ENCODE measurements around the gene CFL1. TPM values are rescaled to one million over a fixed set of nuclear protein-coding genes. Genes with fewer than 3 reads are reported as not detected.
"Not testable (repeated sequence)": the region's sequence is repeated elsewhere in the genome, so short reads cannot be mapped to it uniquely, and the experiment has no call there.

The CFL1 gene
- total RNA-seq, 4 donors from 2014 or later, result 1,308 to 1,852 (median 1,703) TPM

- Histone ChIP-seq H3K4me1 (peaks cover 33 to 58% (median 46%) of the 10 kb centered on the region in 4 donors), H3K27ac (peak overlapping the region; percentile 95 to 99 (median 97)), H3K4me3 (peak overlapping the region in 2 of 4 donors; percentile 16 to 25), H3K9me3 (no peaks in the 10 kb centered on the region), H3K36me3 (no peaks in the 10 kb centered on the region), H3K27me3 (peaks cover 11% of the 10 kb centered on the region)
- intact Hi-C loops (cut with DNase I; ENCODE audit: low total_unique reads), result no loop called here
- WGBS, 2 donors (ENCODE audit: low coverage in 1 of 2), result 56 to 86% methylated on average over 2 to 16 of the region's 16 CpGs
- in situ Hi-C loops (cut with MboI; ENCODE audit: low pct_ligation_motif_present in 1 of 4, low pct_unique_long_range_greater_than_20kb in 1 of 4, low sequenced_read_pairs in 3 of 4), result loop anchor here in 2 of 4 donors (25.0 kb wide), 1 partner anchor 93 kb away; no protein-coding TSS in a partner anchor
- TF ChIP-seq POLR2A (IDR thresholded peaks at IDR 0.05) (no peak), POLR2AphosphoS5 (IDR thresholded peaks at IDR 0.05) (no peak), EP300 (IDR thresholded peaks at IDR 0.05; ENCODE audit: low read depth) (no peak), CTCF (IDR thresholded peaks at IDR 0.05) (no peak)
- DNase-seq, result no peak
Measured at GRCh38 chr11:65894034-65894591, 36.1 kb upstream of the CFL1 start.

- Histone ChIP-seq H3K4me3 (peak overlapping the region in 1 of 4 donors; percentile 25), H3K4me1 (peaks cover 34 to 59% (median 50%) of the 10 kb centered on the region in 4 donors), H3K27me3 (no peaks in the 10 kb centered on the region), H3K27ac (peak overlapping the region; percentile 95 to 99 (median 97)), H3K36me3 (no peaks in the 10 kb centered on the region), H3K9me3 (no peaks in the 10 kb centered on the region)
- TF ChIP-seq POLR2AphosphoS5 (IDR thresholded peaks at IDR 0.05) (no peak), EP300 (IDR thresholded peaks at IDR 0.05; ENCODE audit: low read depth) (no peak), POLR2A (IDR thresholded peaks at IDR 0.05) (no peak), CTCF (IDR thresholded peaks at IDR 0.05) (no peak)
- in situ Hi-C loops (cut with MboI; ENCODE audit: low pct_ligation_motif_present in 1 of 4, low pct_unique_long_range_greater_than_20kb in 1 of 4, low sequenced_read_pairs in 3 of 4), result loop anchor here in 2 of 4 donors (25.0 kb wide), 1 partner anchor 95 kb away; no protein-coding TSS in a partner anchor
- intact Hi-C loops (cut with DNase I; ENCODE audit: low total_unique reads), result no loop called here
- no peak for DNase-seq
- WGBS, 2 donors (ENCODE audit: low coverage in 1 of 2), result 76 to 80% methylated on average over 3 to 10 of the region's 10 CpGs
Measured at GRCh38 chr11:65892661-65893317, 34.8 kb upstream of the CFL1 start.

GRCh38 chr11:65892137-65892540 lies 34.2 kb upstream of the CFL1 start:
- H3K27me3 ChIP-seq; H3K36me3 ChIP-seq; intact Hi-C loops (cut with DNase I; ENCODE audit: low total_unique reads); H3K9me3 ChIP-seq: not testable (repeated sequence)
- Histone ChIP-seq H3K27ac (peak overlapping the region; percentile 95 to 99 (median 97)), H3K4me1 (peaks cover 39 to 66% (median 57%) of the 10 kb centered on the region in 4 donors), H3K4me3 (peak overlapping the region in 2 of 4 donors; percentile 65 to 79)
- in situ Hi-C loops (cut with MboI; ENCODE audit: low pct_ligation_motif_present in 1 of 4, low pct_unique_long_range_greater_than_20kb in 1 of 4, low sequenced_read_pairs in 3 of 4), result loop anchor here in 2 of 4 donors (25.0 kb wide), 1 partner anchor 95 kb away; no protein-coding TSS in a partner anchor
- peak; percentile 8 for DNase-seq
- 70% methylated on average over 5 of the region's 5 CpGs; no CpG with 5 or more reads in 1 of the 2 donors for WGBS, 2 donors (ENCODE audit: low coverage in 1 of 2)

GRCh38 chr11:65891219-65892136 lies 33.5 kb upstream of the CFL1 start:
- Histone ChIP-seq H3K36me3 (no peaks in the 10 kb centered on the region), H3K9me3 (no peaks in the 10 kb centered on the region), H3K27ac (peak overlapping the region; percentile 95 to 99 (median 97)), H3K4me1 (peaks cover 39 to 72% (median 58%) of the 10 kb centered on the region in 4 donors), H3K27me3 (no peaks in the 10 kb centered on the region), H3K4me3 (peak overlapping the region; percentile 45 to 79 (median 69))
- DNase-seq, result no peak
- TF ChIP-seq CTCF (IDR thresholded peaks at IDR 0.05), result no peak
- peak in 1 of 3 donors; percentile 22 for TF ChIP-seq POLR2AphosphoS5 (IDR thresholded peaks at IDR 0.05)
- TF ChIP-seq EP300 (IDR thresholded peaks at IDR 0.05; ENCODE audit: low read depth), result no peak
- TF ChIP-seq POLR2A (IDR thresholded peaks at IDR 0.05), result peak; percentile 17
- 5% methylated on average over 54 of the region's 57 CpGs; no CpG with 5 or more reads in 1 of the 2 donors for WGBS, 2 donors (ENCODE audit: low coverage in 1 of 2)
- in situ Hi-C loops (cut with MboI; ENCODE audit: low pct_ligation_motif_present in 1 of 4, low pct_unique_long_range_greater_than_20kb in 1 of 4, low sequenced_read_pairs in 3 of 4) (loop anchor here in 2 of 4 donors (25.0 kb wide), 1 partner anchor 96 kb away; no protein-coding TSS in a partner anchor), intact Hi-C loops (cut with DNase I; ENCODE audit: low total_unique reads) (no loop called here)
